Brain microvascular endothelial cell (primary cell): ENCODE measurements around the gene RET.

Source experiments
- DNase-seq: peaks from one replicate; pipeline ENCODE4 v3.0.0-alpha.2; 2020
- H3K27ac ChIP-seq: fragments of 250-450 bp; sonication (Bioruptor Pico); 2 replicates; pipeline ENCODE4 v1.5.1; 2020; ENCODE audit warnings: mild to moderate bottlenecking, moderate library complexity
- H3K27me3 ChIP-seq: fragments of 250-450 bp; sonication (Bioruptor Pico); replicated peaks from 2 replicates; pipeline ENCODE4 v1.5.1; 2020; ENCODE audit warnings: mild to moderate bottlenecking
- H3K36me3 ChIP-seq: fragments of 250-450 bp; sonication (Bioruptor Pico); replicated peaks from 2 replicates; pipeline ENCODE4 v1.5.1; 2020; ENCODE audit warnings: mild to moderate bottlenecking
- H3K4me3 ChIP-seq: 2 replicates; pipeline ENCODE4 v1.5.1; 2011; ENCODE audit warnings: low read depth, mild to moderate bottlenecking, control low read depth, low read length, moderate library complexity
- CTCF ChIP-seq: IDR thresholded peaks from 2 replicates; pipeline ENCODE4 v1.5.1; 2011; ENCODE audit warnings: low read depth, mild to moderate bottlenecking, moderate library complexity, low read length, control low read depth, inconsistent platforms; ENCODE audit errors: missing control alignments
- in situ Hi-C: cut with HindIII; loops from 2 replicates; pipeline ENCODE4 v1.10.0; 2017; ENCODE audit warnings: low sequenced_read_pairs, low pct_ligation_motif_present

RET gene

GRCh38 chr10:43054593-43054992 lies 22.3 kb upstream of the RET start:
- DNase-seq = no peak
- H3K4me3 ChIP-seq = no peak overlapping the region
- no peak overlapping the region for H3K27ac ChIP-seq
- in situ Hi-C loops = no loop called here
- no peaks in the 10 kb centered on the region for H3K36me3 ChIP-seq
- no peak for TF ChIP-seq CTCF
- H3K27me3 ChIP-seq = no peaks in the 10 kb centered on the region

GRCh38 chr10:43055217-43055616 lies 21.7 kb upstream of the RET start:
- Histone ChIP-seq H3K4me3 (no peak overlapping the region), H3K27me3 (no peaks in the 10 kb centered on the region), H3K27ac (no peak overlapping the region), H3K36me3 (no peaks in the 10 kb centered on the region)
- in situ Hi-C loops = no loop called here
- no peak for TF ChIP-seq CTCF
- DNase-seq = no peak

- DNase-seq = no peak
- no peaks in the 10 kb centered on the region for H3K27me3 ChIP-seq
- H3K4me3 ChIP-seq = no peak overlapping the region
- no peak for TF ChIP-seq CTCF
- in situ Hi-C loops = no loop called here
- H3K27ac ChIP-seq = no peak overlapping the region
- no peaks in the 10 kb centered on the region for H3K36me3 ChIP-seq
Observed at GRCh38 chr10:43055991-43056567, 20.8 kb upstream of the RET start.

GRCh38 chr10:43056568-43057011 lies 20.3 kb upstream of the RET start:
- no peak for DNase-seq
- H3K4me3 ChIP-seq = no peak overlapping the region
- H3K36me3 ChIP-seq = no peaks in the 10 kb centered on the region
- no peak for TF ChIP-seq CTCF
- no peaks in the 10 kb centered on the region for H3K27me3 ChIP-seq
- H3K27ac ChIP-seq = no peak overlapping the region
- in situ Hi-C loops = no loop called here

- Histone ChIP-seq H3K36me3 (no peaks in the 10 kb centered on the region), H3K27ac (no peak overlapping the region), H3K4me3 (no peak overlapping the region), H3K27me3 (no peaks in the 10 kb centered on the region)
- DNase-seq = no peak
- no peak for TF ChIP-seq CTCF
- in situ Hi-C loops = no loop called here
Observed at GRCh38 chr10:43057231-43057711, 19.6 kb upstream of the RET start.

GRCh38 chr10:43057831-43058340 lies 19.0 kb upstream of the RET start:
- in situ Hi-C loops = no loop called here
- TF ChIP-seq CTCF = no peak
- Histone ChIP-seq H3K27ac (no peak overlapping the region), H3K36me3 (no peaks in the 10 kb centered on the region), H3K4me3 (no peak overlapping the region), H3K27me3 (no peaks in the 10 kb centered on the region)
- no peak for DNase-seq
